GM19193 (cell line): ENCODE measurements around the gene JADE3.

Source experiments
- POLR2A ChIP-seq: IDR thresholded peaks from 4 replicates; pipeline ENCODE4 v1.6.1; 2011; ENCODE audit not compliant: insufficient read depth, insufficient read length; ENCODE audit errors: extremely low read depth

JADE3 gene

DNA sequence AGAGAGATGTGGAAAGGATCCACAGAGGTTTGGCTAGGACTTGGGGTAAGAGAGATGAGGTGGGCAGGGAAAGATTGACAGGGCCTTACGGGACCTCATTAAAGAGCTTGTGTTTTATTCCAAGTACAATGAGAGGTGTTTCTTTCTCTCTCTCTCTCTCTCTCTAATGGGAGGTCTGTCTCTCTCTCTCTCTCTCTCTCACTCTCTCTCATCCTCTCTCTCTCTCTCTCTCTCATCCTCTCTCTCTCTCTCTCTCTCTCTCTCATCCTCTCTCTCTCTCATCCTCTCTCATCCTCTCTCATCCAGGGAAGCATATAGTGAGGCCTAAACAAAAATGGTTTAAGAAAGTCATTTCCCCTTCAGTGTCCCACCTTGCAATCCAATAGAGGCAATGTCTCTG is 5.4 kb downstream of the JADE3 start:
- no peak for TF ChIP-seq POLR2A

DNA sequence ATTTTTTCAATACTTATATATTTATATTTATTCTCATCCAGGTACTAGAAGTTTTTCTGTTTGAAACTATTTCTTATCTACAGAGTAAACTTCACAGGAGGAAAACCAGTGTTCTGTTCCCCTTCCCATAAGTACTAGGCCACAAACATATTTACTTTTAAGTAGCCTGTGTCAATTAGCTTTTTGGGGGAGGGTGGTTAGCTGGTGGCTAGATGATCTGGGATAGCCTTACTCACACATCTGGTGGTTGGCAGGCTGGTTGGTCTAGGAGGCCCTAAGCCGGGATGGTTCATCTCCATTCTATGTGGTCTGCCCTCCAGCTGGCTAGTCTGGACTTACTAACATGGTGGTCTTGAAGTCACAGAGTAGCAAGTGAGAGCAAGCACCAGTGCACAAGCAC is 6.2 kb downstream of the JADE3 start:
- no peak for TF ChIP-seq POLR2A

DNA sequence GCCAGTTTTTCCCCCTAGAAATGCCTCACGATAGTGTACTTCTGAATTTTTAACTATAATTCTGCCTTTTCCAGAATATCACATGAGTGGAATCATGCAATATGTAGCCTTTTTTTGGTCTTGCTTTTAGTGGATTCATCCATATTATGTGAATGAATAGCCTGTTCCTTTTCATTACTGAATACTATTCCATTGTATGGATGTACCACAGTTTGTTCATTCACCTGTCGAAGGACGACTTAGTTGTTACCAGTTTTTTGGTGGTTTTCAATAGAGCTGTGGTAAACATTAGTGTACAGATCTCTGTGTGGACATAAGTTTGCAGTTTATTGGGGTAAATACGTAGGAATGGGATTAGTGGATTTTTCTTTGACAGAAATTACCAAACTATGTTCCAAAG is 8.0 kb downstream of the JADE3 start:
- no peak for TF ChIP-seq POLR2A

DNA sequence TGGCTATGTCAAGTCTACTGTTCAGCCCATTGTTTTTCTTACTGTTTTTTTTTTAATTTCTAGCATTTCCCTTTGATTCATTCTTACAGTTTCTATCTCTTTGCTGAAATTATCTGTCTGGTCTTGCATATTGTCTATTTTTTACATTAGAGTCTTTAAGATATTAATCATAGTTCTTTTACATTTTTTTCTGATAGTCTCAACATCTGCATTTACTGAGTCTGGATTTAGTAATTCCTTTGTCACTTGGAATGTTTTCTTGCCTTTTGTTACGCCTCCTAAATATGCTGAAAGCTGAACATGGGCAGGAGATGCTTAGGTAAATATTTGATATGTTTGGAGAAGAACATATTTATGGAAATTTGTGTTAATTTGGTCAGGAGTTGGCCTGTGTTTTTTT is 10.4 kb downstream of the JADE3 start:
- TF ChIP-seq POLR2A = no peak

DNA sequence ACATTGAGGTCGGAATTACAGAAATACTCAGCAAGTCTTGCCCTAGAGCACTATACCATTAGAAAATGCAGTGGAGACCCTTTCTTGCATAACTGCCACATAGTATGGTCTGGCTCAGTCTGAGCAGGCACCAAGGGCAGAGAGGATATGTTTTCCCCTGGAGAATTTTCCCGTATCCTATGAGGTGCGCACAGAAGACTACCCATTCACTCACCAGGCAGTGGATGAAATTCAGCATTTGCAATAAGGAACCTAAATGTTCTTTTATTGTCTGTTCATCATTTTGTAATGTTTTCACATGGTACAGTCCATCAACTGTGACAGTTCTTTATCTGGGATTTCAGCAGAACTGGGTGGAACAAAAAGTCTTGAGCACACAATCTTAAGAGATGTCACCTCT is 15.5 kb downstream of the JADE3 start:
- no peak for TF ChIP-seq POLR2A

DNA sequence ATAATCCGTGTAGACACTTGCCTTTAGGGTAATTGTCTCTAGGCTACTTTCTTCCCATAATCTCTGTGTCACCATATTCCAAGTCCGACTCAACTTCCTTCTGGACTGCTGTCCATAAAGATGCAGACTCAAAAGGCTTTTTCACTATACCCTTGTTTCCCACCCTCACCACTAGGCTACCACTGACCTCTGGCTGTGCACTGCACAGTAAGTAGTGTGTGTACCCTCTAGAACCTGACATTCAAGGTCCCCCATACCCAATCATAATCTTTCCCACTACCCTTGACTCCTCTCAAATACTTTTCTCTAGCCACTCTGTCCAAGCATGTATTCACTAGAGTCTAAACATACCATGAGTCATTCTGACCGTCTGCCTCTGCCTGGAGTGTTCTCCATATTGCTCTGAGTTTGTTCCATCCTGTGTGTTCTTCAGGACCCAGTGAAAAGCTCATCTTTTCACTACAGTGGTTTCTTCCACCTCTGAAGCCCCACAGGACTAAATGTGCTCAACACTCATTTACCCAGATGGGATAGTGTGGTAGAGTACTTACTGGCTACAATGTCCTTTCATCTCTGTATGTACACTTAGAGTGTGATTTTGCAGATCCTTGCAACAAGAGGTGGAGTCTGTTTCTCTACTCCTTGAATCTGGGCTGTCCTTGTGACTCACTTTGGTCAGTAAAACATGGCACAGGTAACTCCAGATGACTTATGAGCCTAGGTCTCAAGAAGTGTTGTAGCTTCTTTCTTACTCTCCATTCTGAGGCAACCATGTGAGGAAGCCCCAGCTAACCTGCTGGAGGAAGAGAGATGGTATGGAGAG is 17.4 kb downstream of the JADE3 start:
- no peak for TF ChIP-seq POLR2A

DNA sequence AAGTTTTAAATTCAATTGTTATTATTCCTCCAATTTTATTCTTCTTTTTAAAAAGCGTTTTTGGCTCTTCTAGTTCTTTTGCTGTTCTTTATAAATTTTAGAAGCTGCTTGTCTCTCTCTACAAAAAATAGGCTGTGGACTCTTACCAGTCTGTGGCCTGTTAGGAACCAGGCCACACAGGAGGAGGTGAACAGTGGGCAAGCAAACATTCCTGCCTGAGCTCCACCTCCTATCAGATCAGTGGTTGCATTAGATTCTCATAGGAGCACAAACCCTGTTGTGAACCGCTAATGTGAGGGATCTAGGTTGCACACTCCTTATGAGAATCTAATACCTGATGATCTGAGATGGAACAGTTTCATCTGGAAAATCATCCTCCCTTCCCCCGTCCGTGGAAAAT is 23.1 kb downstream of the JADE3 start:
- TF ChIP-seq POLR2A = no peak

DNA sequence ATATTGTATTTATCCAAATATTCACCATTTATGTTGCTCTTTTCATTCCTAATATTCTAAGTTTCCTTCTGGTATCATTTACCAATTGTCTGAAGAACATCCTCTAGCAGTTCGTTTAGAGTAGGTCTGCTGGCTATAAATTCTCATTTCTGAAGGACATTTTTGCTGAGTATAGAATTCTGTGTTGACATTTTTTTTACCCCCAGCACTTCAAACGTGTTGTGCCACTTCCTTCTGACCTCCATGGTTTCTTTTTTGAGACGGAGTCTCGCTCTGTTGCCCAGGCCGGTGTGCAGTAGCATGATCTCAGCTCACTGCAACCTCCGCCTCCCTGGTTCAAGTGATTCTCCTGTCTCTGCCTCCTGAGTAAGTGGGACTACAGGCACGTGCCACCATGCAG is 26.4 kb downstream of the JADE3 start:
- TF ChIP-seq POLR2A = no peak

DNA sequence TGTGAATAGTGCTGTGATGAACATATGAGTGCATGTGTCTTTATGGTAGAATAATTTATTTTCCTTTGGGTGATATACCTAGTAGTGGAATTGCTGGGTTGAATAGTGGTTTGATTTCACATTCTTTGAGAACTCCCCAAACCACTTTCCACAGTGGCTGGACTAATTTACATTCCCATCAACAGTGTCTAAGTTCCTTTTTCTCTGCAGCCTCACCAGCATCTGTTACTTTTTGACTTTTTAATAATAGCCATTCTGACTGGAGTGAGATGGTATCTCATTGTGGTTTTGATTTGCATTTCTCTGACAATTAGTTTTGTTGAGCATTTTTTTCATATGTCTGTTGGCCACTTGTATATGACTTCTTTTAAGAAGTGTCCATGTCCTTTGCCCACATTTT is 29.1 kb downstream of the JADE3 start:
- no peak for TF ChIP-seq POLR2A

DNA sequence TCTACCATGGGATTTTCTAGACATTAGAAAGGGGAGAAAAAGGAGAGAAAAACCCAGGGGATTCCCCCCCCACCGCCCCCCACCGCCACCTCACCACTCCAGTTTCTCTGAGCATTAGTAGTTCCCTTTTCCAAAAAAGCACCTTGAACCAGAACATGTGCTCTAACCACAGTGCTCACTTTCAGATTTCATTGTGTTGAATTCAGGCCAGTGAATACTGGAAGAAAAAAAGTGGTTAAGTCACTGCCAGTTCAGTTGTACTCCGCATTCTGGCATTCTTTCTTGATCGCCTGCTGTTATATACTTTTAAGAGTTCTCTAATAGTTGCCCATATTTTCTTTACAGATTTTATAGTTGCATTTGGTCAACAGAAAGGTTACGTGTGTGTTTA is 40.9 kb downstream of the JADE3 start:
- TF ChIP-seq POLR2A = no peak

DNA sequence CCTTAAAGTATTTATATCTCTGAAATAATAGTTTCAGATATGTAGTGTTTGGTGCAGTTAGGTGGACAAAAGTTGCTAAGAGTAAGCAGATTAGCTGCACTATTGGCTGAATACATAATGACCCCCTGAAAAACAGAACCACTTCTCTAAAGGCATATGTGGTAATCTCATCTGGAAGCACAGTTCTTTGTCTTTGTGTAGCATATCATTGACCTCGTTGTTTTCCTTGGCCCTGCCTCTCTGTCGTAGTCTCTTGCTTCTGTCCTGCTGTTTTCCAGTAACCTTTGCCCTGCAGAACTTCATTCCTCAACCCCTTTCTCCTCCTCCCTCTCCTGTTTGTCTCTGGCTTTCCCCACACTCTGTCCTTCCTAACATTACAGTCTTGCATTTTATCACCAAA is 41.4 kb downstream of the JADE3 start:
- TF ChIP-seq POLR2A = no peak

DNA sequence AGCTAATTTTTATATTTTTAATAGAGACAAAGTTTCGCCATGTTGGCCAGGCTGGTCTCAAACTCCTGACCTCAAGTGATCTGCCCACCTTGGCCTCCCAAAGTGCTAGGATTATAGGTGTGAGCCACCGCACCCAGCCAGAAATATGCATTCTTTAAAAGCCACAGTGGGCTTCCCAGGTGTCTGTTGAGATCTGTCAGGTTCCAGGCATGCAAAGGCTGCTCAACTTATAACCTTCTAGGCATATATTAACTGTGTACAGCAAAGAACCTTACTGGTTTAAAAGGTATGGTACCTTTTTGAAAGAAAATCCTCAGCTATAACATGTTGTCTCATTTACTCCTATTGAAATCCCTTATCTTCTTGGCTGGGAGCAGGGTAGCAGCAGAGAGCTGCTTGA is 42.5 kb downstream of the JADE3 start:
- TF ChIP-seq POLR2A = no peak

DNA sequence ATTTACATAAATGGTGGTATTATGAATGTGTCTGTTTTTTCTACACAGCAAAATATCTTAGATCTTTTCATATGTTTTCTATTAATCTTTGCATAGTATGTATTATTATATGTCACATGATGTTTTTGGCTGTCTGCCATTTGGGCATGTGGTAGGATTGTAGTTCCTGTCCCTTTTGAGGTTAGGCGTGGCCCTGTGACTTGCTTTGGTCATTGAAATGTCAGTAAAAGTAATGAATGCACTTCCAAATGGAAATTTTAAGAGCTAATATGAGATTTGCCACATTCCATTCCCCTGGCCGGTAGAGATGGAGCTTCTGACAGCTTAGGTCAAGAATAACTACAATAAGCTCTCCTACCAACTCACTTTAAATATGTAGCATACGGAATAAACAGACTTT is 45.1 kb downstream of the JADE3 start:
- no peak for TF ChIP-seq POLR2A

DNA sequence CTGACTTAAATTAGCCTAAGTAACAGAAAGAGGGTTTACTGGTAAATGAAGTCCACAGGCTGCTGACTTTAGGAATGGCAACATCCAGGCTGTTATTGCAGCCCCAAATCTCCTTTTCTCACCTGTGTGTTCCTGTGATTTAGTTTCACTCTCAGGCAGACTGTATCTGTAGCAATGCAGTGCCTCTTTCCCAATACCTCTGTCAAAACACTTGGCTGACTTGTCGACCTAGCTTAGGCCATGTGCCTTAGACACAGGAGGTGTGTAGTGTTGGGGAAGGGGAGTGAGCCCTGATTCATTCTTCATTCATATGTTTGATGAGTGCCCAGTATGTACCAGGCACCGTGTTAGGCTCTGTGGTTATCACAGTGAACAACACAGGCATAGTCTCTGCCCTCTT is 46.9 kb downstream of the JADE3 start:
- no peak for TF ChIP-seq POLR2A

DNA sequence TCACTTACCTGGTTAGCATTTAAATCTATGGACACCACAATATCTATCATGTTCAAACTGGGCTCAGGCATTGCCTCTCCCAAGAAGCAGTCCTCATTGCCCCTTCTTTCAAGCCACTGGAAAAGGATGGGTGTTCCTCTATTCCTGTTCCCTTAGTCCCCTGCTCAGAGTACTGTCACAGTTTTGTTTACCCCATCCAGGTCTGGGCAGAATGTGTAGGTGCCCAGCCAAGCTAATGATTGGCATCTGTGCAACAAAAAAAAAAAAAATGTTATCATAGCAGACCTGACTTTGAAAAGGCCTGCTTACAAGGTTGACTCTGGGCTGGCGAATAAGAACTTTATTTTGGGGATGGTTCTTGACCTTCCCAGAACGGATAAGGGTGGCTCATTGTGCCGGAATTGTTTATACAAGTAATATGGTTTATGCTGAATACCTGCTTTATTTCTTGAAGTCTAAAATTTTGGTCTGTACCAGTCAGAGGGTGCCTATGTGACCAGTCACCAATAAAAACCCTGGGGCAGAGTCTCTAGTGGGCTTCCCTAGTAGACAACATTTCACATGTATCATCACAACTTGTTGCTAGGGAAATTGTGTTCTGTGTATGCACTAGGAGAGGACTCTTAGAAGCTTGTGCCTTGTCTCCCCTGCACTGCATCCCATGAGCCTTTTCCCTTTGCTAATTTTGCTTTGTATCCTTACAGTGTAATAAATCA is 47.9 kb downstream of the JADE3 start:
- no peak for TF ChIP-seq POLR2A

DNA sequence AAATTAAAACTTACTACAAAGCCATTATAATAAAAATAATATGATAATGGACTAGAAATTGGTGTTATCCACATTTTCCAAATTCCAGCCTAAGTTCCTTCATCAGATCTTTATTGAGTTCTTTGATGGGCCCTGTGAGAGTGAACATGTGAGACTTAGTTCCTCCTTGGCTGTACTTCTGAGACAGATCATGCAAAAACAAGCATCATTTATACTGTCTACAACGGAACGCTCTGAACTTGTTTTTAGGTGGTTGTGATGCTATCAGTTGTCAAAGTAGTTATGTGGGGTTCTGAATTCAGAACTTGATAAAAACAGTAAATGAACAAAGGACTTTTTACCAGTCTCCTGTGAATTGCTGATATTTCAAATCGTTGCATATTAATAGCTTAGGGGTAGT is 48.9 kb downstream of the JADE3 start:
- no peak for TF ChIP-seq POLR2A

DNA sequence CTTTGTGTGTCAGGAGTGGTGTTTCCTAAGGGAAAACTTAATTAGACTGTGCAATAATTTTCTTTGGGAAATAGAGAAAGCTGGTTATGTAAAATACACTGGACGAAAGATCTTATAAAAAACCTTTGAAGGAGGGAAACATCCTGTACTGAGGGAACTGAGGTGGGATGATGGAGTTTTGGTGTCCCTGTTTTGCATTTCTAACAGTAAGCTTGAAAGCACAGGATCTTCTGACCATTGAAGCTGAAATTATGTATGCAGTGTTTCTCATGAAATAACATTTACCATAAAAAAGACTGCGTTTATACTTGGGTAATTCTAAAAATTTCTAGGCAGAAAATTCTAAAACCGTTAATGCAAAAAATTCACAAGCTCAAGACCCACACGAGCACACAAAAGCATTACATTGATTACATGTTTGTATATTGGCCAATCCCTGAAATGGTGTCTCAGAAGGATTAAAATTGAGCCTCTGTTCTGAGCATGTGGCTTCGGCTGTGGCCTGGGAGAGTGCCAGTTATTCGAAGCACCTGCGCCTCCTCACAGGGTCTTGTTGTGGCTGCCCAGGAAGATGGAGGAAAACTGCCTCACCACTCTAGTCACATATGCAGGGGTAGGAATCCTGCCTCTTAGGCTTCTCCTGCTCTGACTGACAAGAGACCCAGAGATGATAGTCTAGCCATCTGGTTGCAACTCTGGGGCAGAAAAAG is 49.5 kb downstream of the JADE3 start:
- TF ChIP-seq POLR2A = no peak
